Activated CD8-positive, alpha-beta memory T cell treated with anti-CD3 and anti-CD28 coated beads, Interleukin-2, amount 50 U/mL, for 1 hour (primary cell): ENCODE measurements around the gene TRIM2.

Experiments
- DNase-seq: peaks from one replicate; pipeline ENCODE4 v3.0.0-alpha.2; 2020; ENCODE audit errors: extremely low read depth

Gene TRIM2

GRCh38 chr4:153332936-153333335 lies 128.7 kb downstream of the TRIM2 start:
- DNase-seq: no peak

DNA sequence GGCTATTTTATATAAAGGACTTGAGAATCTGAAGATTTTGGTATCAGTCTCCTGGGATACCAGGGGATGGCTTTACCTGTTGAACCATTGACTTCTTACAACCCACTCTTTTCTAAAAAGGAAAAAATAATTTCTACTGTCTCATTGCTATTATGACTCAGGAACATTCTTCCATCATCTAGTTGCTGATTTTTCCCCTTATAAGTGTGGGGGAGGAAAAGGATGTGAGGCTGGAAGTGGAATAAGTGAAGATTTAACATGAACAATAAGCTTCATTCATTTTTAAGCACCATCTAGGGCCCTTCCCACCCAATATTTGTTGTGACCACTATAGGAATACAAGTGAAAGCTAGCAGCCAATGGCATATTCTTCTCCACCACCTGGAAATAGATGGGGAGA lies 129.6 kb downstream of the TRIM2 start:
- DNase-seq: no peak

GRCh38 chr4:153335665-153336064 lies 131.4 kb downstream of the TRIM2 start:
- DNase-seq: no peak

GRCh38 chr4:153337686-153338085 lies 133.4 kb downstream of the TRIM2 start:
- DNase-seq: no peak

GRCh38 chr4:153341575-153342090 lies 137.4 kb downstream of the TRIM2 start:
- DNase-seq: no peak

DNA sequence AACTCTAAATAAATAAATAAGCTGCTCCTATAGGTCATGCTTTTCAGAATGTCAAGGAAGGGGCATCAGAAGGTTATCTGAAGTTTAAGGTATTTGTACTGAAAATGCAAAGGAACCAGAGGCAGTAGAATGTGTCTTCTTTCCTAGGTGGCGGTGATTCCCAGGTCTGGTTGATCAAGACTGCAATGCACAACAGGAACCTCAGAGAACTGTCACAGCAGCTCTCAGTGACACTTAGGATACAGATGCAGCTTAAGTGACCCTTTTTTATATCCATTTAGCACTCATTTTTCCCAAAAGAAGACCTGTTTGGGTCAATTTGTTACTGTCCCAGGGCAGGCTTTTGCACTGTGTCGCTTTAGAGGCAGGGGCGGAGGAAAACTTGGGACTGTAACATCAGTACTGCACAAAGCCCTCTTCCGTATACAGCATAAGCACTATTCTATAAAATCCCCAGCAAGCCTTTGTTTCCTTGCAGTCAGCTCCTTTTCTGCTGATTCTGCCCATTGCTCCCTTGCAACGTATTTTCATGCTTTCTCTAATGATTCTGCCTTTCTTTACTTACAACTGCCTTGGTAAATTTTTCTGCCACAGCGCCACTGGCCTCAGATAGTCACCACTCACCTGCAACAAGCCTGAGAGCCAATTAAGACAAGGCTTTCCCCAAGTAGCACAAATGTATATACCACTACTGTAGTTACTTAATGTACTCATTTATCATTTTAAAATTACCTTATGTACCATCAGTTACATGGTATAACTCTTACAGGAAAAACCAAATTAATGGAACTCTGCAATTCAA lies 138.7 kb downstream of the TRIM2 start:
- DNase-seq: no peak

- DNase-seq: peak; percentile 59
Measured at GRCh38 chr4:153344131-153345011, 140.1 kb downstream of the TRIM2 start, which contains the start of gene MND1. TSS of gene MND1 (plus strand) at chr4:153344688. CDS start at chr4:153344738, 50 bp downstream.

DNA sequence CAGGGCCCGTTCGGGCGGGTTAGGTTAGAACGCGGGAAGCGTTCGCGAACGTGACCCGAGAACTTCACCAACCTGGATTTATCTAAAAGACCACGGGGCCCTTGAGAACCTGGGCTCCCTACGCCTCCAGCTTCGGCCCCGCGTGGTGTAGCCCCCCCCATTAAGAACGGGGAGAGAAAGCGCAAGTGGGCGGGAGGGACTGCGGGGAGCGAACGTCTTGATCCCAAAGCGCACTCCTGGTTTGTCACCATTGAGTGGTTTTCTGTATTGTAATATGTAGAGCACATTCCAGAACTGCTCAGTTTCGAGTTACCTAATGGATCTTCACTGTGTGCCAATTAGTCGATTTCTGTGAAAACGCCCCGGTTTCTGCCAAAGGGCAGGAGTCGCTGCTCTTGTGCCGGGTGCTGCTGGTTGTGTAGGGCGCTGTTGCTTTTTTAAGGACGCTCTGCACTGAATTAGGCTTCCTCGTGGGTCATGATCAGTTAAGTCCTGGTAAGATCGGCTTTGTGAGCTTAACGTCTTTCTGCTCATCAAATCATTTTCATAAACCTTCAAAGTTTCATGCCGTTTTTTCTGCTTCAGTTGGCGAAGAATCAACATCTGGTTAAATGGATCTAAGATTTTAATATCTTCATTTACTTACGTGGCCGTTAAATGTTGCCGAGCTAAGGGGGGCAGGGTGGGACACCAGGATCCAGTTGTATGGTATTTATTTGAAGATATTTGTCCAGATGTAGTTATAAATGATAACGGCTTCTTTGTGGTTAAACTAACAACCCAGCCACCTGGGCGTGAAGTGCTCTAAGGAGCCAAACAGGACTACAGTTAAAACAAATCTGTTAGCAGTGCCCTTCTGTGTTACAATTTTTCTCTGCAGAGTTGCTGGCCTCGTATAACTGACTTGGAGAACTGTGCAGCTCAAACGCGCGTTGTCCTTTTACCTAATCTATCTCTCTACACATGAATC lies 141.1 kb downstream of the TRIM2 start:
- DNase-seq: peak; percentile 16

GRCh38 chr4:153346031-153346430 lies 141.8 kb downstream of the TRIM2 start:
- DNase-seq: no peak

GRCh38 chr4:153346563-153346962 lies 142.3 kb downstream of the TRIM2 start:
- DNase-seq: no peak

DNA sequence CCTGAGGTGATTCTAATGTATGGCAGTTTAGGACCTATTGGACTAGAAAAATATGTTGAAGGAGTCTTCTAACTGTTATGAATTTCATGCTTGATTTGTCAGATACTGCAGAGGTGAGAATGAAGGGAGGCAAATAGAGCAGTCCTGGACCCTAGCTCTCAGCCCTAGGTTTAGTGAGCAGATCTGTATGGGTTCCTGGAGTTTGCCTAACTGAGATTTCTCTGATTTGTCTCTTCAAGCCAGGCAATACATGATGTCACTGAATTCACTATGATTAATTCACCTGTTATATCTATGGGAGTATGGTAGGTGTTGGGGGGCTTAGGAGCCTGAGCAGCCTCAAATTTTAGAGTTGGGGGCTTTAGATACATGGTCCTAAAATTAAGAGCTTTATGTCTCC lies 142.9 kb downstream of the TRIM2 start:
- no peak for DNase-seq

- DNase-seq: no peak
Measured at GRCh38 chr4:153348006-153348405, 143.8 kb downstream of the TRIM2 start.

GRCh38 chr4:153349206-153349805 lies 145.1 kb downstream of the TRIM2 start:
- no peak for DNase-seq

GRCh38 chr4:153362184-153362583 lies 157.9 kb downstream of the TRIM2 start:
- DNase-seq: no peak

DNA sequence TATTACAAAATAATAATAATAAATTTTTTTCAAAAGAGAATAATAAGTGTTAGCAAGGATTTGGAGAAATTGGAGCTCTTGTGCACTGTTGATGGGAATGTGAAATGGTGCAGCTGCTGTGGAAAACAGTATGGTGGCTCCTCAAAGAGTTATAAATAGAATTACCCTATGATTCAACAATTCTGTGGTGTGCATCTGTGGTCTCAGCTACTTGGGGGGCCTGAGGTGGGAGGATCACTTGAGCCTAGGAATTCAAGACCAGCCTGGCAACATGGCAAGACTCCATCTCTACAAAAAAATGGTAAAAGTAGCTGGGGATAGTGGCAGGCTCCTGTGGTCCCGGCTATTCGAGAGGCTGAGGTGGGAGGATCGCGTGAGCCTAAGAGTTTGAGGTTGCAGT lies 159.8 kb downstream of the TRIM2 start:
- no peak for DNase-seq

DNA sequence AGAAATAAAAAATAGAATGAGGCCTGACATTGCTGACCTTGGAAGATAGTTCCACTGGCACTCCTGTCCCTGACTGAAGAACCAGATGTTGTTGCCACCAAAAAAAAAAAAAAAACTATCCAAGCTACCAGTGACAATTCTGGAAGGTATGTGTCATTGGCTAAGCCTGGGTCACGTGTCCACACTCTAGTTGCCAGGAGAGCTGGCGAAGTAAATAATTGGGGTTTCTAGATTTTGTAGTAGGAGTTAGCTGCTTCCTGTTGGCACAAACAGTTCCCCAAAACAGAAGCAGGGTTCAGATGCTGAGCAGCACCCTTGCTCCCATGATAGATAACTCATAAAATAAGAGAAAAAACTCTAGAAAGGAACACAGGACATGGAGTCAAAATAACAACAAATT lies 160.8 kb downstream of the TRIM2 start:
- DNase-seq: no peak

- no peak for DNase-seq
Measured at GRCh38 chr4:153366486-153366885, 162.2 kb downstream of the TRIM2 start.

GRCh38 chr4:153367092-153367491 lies 162.8 kb downstream of the TRIM2 start:
- no peak for DNase-seq

DNA sequence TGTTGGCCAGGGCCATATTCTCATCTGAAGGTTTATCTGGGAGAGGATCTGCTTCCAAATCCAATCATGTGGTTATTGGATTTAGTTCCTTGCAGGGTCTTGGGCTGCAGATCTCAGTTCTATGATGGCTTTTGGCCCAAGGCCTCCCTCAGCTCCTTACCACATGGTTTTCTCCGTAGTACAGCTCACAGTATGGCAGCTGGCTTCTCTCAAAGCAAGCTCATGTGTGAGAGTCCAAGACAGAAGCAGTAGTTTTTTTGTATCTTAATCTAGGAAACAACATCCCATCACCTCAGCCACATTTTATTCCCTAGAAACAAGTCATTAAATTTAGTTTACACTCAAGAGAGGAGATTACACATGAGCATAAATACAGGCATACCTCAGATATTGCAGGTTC lies 164.8 kb downstream of the TRIM2 start:
- DNase-seq: no peak

DNA sequence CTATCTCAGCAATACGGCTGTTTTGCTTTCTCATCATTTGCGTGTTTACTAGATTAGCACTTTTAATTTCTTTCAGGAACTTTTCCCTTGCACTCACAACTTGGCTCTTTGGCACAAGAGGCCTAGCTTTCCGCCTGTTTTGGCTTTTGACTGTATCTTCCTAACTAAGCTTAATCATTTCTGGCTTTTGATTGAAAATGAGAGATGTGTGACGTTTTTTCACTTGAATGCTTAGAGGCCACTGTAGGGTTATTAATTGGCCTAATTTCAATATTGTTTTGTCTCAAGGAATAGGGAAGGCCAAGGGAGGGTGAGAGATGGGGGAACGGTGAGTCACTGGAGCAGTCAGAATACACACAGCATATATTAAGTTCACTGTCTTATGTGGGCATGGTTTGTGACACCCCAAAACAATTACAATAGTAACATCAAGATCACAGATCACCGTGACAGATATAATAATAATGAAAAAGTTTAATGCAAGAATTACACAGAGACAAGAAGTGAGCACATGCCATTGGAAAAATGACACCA lies 167.5 kb downstream of the TRIM2 start:
- DNase-seq: no peak
